Gastroesophageal sphincter (tissue), 4 donors: ENCODE measurements around the gene F13B. TPM values are rescaled to one million over a fixed set of nuclear protein-coding genes. Genes with fewer than 3 reads are reported as not detected.
"Not testable (repeated sequence)": the region's sequence is repeated elsewhere in the genome, so short reads cannot be mapped to it uniquely, and the experiment has no call there.

Experiments
- ATAC-seq: fragments of 150-250 bp; one replicate; pipeline ENCODE4 v1.9.1; 2016; ENCODE audit warnings: mild to moderate bottlenecking, moderate library complexity
- H3K27ac ChIP-seq, 4 donors: fragments of 200-600 bp; sonication (generic) in 3 of 4; 1 replicate in 3 of 4; 2 replicates in 1 of 4; pipeline ENCODE4 v1.5.1; 2016 to 2019
- H3K27me3 ChIP-seq: fragments of 200-600 bp; sonication (generic); one replicate; pipeline ENCODE4 v1.5.1; 2019
- H3K36me3 ChIP-seq, 2 donors: fragments of 200-600 bp; sonication (generic); one replicate each; pipeline ENCODE4 v1.5.1; 2019; ENCODE audit warnings: control low read depth in 1 of 2
- H3K4me1 ChIP-seq, 3 donors: fragments of 200-600 bp; sonication (generic); 1 replicate in 2 of 3; 2 replicates in 1 of 3; pipeline ENCODE4 v1.5.1; 2016 to 2019; ENCODE audit warnings: control low read depth in 2 of 3
- H3K4me3 ChIP-seq, 2 donors: fragments of 200-600 bp; sonication (generic); one replicate each; pipeline ENCODE4 v1.5.1; 2019; ENCODE audit warnings: mild to moderate bottlenecking in 1 of 2, moderate library complexity in 1 of 2
- H3K9me3 ChIP-seq, 3 donors: fragments of 200-600 bp; sonication (generic); one replicate each; pipeline ENCODE4 v1.5.1; 2017 to 2019; ENCODE audit warnings: control low read depth in 2 of 3
- CTCF ChIP-seq, 4 experiments: fragments of 200-600 bp in 2 of 4; fragments of 450-650 bp in 2 of 4; sonication (generic) in 1 of 4; IDR thresholded peaks; one replicate each; pipeline ENCODE4 v1.5.1; 2017 to 2019; ENCODE audit warnings: antibody characterized with exemption in 4 of 4, mild to moderate bottlenecking in 2 of 4, moderate library complexity in 2 of 4
- EP300 ChIP-seq: sonication (generic); formaldehyde crosslinking; IDR thresholded peaks from one replicate; pipeline ENCODE4 v1.6.1; 2017; ENCODE audit warnings: antibody characterized with exemption, mild to moderate bottlenecking
- POLR2A ChIP-seq, 2 donors: fragments of 450-650 bp; IDR thresholded peaks; one replicate each; pipeline ENCODE4 v1.6.1; 2017; ENCODE audit warnings: antibody characterized with exemption in 2 of 2, mild to moderate bottlenecking in 2 of 2, moderate library complexity in 1 of 2
- POLR2AphosphoS5 ChIP-seq: sonication (generic); formaldehyde crosslinking; IDR thresholded peaks from one replicate; pipeline ENCODE4 v1.6.1; 2017; ENCODE audit warnings: antibody characterized with exemption
- WGBS, 2 donors: methylation state at CpG; one replicate each; pipeline ENCODE4 v1.1.5; 2018; ENCODE audit warnings: low coverage in 1 of 2; 5-methylcytosine and 5-hydroxymethylcytosine counted together
- total RNA-seq, 4 donors: library from RNA; depleted of rRNA; stranded (reverse); fragments of >200 nt; gene quantifications; one replicate each; pipeline ENCODE4 v1.1.0, GENCODE V29; 2016

The F13B gene
- total RNA-seq, 4 donors from 2014 or later = not detected

GRCh38 chr1:197049100-197049499, 18.0 kb downstream of the F13B start:
- no peak overlapping the region for H3K4me3 ChIP-seq
- H3K4me1 ChIP-seq = no peaks in the 10 kb centered on the region
- no peak overlapping the region for H3K27ac ChIP-seq
- H3K36me3 ChIP-seq = no peaks in the 10 kb centered on the region
- ATAC-seq = no peak
- TF ChIP-seq POLR2A (IDR thresholded peaks at IDR 0.05) (no peak), EP300 (no peak), CTCF (IDR thresholded peaks at IDR 0.05) (no peak), POLR2AphosphoS5 (no peak)
- no peaks in the 10 kb centered on the region for H3K9me3 ChIP-seq
- H3K27me3 ChIP-seq = no peaks in the 10 kb centered on the region

GRCh38 chr1:197042676-197043341, 24.3 kb downstream of the F13B start:
- no peaks in the 10 kb centered on the region for H3K27me3 ChIP-seq
- ATAC-seq = no peak
- H3K27ac ChIP-seq = no peak overlapping the region
- WGBS, 2 donors = 80 to 94% methylated on average over 4 of the region's 4 CpGs
- no peaks in the 10 kb centered on the region for H3K36me3 ChIP-seq
- H3K9me3 ChIP-seq = no peaks in the 10 kb centered on the region
- H3K4me1 ChIP-seq = no peaks in the 10 kb centered on the region
- TF ChIP-seq CTCF (IDR thresholded peaks at IDR 0.05) = no peak
- TF ChIP-seq POLR2AphosphoS5 = no peak
- no peak for TF ChIP-seq EP300
- no peak for TF ChIP-seq POLR2A (IDR thresholded peaks at IDR 0.05)
- H3K4me3 ChIP-seq = no peak overlapping the region

- Histone ChIP-seq H3K4me1 (no peaks in the 10 kb centered on the region), H3K27me3 (no peaks in the 10 kb centered on the region), H3K27ac (no peak overlapping the region), H3K36me3 (no peaks in the 10 kb centered on the region), H3K4me3 (no peak overlapping the region), H3K9me3 (no peaks in the 10 kb centered on the region)
- ATAC-seq = no peak
- TF ChIP-seq POLR2AphosphoS5 (no peak), CTCF (IDR thresholded peaks at IDR 0.05) (no peak), POLR2A (IDR thresholded peaks at IDR 0.05) (no peak), EP300 (no peak)
- whole genome bisulfite sequencing, 2 donors = 65 to 75% methylated on average over 7 of the region's 7 CpGs
These were observed 25.3 kb downstream of the F13B start for GRCh38 chr1:197041486-197042353.

GRCh38 chr1:197036861-197037260, 30.2 kb downstream of the F13B start:
- no peaks in the 10 kb centered on the region for H3K9me3 ChIP-seq
- no peaks in the 10 kb centered on the region for H3K36me3 ChIP-seq
- ATAC-seq = no peak
- no peaks in the 10 kb centered on the region for H3K4me1 ChIP-seq
- no peaks in the 10 kb centered on the region for H3K27me3 ChIP-seq
- WGBS, 2 donors = 75 to 95% methylated on average over 3 of the region's 3 CpGs
- no peak for TF ChIP-seq CTCF (IDR thresholded peaks at IDR 0.05)
- no peak for TF ChIP-seq POLR2A (IDR thresholded peaks at IDR 0.05)
- H3K27ac ChIP-seq = no peak overlapping the region
- H3K4me3 ChIP-seq = no peak overlapping the region

- H3K27me3 ChIP-seq, ATAC-seq: not testable (repeated sequence)
- WGBS, 2 donors = 60 to 90% methylated on average over 3 to 5 of the region's 6 CpGs
These were observed 32.3 kb downstream of the F13B start for GRCh38 chr1:197034631-197035339.

More at GRCh38 chr1:197034631-197035339, 32.3 kb downstream of the F13B start:
- H3K4me1 ChIP-seq, H3K27ac ChIP-seq, H3K4me3 ChIP-seq, H3K36me3 ChIP-seq, H3K9me3 ChIP-seq: not testable (repeated sequence)
